Stimulated activated CD4-positive, alpha-beta T cell treated with anti-CD3 and anti-CD28 coated beads, Interleukin-4, amount 100 ng/mL, for 1 hour (primary cell): ENCODE results near the gene ELF2.
"Not testable (repeated sequence)": the region's sequence is repeated elsewhere in the genome, so short reads cannot be mapped to it uniquely, and the experiment has no call there.

Experiments used
- DNase-seq: peaks from one replicate; pipeline ENCODE4 v3.0.0-alpha.2; 2020

ELF2 gene

DNA sequence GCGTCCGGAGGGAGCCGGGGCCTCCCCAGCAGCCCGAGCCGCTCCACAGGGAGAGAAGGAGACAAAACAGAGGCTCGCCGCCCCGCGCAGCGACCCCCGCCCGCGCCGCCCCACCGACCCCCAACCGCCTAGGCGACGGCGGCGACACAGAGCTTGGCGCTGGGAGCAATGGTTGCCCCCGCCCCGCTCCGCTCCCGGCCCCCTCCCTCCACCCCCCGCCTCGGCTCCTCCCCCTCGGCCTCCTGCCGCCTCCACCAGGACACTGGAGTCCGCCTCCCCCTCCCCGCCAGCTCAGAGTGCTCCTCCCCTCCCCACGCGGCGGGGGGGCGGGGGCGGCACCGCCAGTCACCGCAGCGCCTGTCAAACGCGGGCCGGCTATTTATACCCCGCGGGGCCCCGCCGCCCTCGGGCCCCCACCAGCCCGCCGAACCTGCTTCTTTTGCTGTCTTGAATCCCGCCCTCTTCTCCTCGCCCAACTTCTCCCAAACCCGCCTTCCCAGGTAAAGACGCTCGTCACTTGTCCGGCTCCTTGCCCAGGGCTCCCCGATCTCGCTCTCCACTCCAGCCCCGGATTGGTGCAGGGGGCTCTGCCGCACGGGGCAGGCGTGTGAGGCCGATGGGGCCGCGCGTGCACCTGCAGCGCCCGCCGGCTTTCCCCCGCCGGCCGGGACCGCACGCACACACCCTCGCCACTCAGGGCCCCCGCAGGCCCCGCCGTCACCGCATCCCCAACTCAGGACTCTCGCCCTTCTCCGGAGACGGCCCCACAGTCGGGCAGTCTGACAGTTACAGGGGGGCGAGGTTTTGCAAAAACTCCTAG is at the start of gene ELF2:
TSS of gene ELF2 (minus strand) at position 170 of the 820 bp plus-strand sequence. CDS start 39,517 bp downstream, outside the sequence.
- peak; percentile 85 for DNase-seq

DNA sequence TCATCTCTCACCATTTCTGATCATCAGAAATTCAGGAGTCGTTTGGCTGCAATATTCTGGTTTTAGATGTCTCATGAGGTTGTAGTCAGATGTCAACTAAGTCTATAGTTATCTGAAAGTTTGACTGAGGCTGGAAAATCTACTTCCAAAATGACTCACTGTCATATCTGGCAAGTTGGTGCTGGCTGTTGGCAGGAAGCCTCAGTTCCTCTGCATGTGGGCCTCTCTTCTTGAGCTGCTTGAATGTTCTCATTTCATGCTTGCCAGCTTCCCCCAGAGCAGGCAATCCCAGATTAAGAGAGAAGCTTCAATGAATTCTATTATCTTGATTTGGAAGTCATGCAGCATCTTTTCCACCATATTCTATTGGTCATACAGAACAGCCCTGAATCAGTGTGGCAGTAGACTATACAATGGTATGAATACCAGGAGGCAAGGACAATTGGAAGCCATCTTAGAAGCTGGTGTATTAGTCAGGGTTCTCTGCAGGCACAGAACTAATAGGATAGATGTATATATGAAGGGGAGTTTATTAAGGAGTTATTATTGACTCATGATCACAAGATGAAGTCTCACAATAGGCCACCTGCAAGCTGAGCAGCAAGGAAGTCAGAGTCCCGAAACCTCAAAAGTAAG is 46.8 kb upstream of the ELF2 start:
- DNase-seq, result no peak

DNA sequence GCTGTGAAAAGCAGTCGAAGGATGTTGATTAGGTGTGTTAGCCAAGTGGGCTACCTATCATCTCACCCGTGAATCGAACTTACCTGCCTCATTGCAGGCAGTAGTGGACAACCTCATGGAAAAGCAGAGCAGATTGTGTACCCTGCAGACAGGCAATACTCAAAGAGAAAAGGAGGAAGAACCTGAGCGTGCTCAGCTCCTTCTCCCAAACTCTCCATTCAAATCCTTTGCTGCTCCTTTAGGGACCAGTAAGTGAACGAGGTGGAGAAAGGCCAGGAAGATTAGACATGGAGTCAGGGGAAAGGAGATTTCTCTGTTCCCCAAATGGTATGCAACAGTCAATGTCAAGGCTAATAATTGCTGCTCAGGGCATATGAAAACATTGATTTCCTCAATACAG is 45.2 kb upstream of the ELF2 start:
- DNase-seq, result no peak

DNA sequence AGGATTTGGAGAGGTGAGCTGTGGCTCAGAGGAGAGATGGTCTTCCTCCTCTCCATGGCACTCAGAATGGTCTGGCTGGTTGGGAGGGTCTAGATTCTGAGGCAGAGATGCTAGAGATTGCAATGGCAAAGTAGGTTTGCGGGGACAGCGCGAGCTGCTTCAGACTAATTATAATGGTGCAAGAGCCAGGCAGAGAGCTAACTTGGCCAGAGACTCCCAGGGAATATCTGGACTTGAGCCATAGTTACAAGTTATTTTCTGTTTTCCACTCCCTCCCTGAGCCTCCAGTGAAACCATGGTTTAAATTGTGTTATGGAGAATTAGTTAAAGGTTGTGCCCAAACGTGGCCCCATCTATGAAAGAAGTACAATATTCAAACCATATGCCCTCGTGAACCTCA is 44.7 kb upstream of the ELF2 start:
- no peak for DNase-seq

DNA sequence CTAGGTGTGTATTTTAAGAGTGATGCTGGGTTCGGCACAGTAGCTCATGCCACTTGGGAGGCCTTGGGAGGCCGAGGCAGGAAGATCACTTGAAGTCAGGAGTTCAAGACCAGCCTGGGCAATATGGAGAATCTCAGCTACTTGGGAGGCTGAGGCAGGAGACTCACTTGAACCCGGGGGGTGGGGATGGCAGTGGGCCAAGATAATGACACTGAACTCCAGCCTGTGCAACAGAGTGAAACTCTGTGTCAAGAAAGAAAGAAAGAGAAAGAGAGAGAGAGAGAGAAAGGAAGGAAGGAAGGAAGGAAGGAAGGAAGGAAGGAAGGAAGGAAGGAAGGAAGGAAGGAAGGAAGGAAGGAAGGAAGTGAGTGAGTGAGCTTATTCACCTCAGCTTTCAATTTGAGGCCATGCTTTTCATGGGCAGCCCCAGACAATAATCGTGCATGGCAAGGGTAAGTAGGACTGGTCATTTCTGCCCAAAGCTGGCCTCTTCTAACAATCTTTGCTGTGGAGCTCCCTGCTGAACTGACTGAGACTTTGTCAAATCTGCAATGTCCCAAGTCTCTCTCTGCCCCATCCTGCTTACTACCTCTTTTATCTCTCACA is 42.5 kb upstream of the ELF2 start:
- no peak for DNase-seq

DNA sequence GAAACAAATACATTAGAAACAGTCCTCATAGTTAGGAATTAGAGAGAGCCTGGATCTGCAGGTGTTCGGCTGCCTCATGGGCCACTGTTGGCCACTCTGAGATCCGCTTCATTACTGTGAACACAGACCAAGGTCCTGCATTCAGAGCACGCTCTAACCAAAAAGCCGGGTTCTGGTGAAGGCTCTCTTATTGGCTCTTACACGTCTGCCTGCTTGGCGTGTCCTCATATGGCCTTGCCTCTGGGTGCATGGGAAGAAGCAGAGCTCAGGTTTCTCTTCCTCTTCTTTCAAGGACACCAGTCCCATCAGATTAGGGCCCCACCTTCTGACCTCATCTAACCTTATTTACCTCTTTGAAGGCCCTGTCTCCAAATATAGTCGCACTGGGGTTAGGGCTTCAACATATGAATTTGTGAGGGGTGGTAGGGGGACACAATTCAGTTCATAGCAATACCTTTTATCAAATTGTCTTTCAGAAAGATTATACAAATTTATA is 37.1 kb upstream of the ELF2 start:
- no peak for DNase-seq

DNA sequence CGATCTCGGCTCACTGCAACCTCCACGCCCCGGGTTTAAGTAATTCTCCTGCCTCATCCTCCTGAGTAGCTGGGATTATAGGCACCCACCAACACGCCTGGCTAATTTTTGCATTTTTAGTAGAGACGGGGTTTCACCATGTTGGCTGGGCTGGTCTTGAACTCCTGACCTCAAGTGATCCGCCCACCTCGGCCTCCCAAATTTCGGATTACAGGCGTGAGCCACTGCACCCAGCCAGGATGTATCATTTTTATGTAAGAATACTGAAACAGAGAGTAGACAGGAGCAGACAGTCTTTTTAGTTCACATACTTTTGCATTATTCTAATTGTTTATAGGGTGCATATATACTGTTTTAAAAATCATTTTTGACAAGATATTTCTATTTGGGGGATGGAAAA is 36.6 kb upstream of the ELF2 start:
- DNase-seq, result not testable (repeated sequence)

DNA sequence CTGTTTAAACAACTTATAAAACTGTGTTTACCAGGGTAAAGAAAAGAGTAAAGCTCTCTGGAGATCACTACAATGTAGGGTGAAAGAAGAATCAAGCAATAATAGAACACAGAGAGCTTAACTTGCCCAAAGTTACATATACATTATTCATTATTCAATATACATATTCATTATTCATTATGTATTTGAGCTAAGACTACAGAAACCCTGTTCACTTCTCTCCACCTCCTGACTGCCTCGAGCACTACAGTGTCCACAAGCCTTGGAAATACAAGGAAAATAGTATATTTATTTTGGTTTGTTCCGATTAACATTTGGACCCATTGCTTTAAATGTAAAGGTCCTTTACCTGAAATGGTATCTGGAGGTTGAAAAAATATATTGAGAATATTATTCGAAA is 35.9 kb upstream of the ELF2 start:
- DNase-seq, result no peak

DNA sequence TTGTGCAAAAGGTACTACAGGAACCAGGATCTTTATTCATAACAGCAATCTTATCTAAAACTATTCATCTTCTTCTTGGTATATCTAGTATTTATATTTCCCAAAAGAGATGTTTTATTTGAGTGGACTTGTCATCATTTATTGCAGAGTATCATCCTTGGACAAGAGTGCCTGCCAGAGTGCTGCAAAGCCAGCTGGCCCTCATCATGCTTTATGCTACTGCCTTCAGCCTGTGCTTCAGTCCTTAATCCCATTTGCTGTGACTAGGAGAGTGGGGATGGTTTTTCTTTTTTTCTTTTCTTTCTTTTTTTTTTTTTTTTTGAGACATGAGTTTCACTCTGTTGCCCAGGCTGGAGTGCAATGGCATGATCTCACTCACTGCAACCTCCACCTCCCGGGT is 33.5 kb upstream of the ELF2 start:
- DNase-seq, result no peak

DNA sequence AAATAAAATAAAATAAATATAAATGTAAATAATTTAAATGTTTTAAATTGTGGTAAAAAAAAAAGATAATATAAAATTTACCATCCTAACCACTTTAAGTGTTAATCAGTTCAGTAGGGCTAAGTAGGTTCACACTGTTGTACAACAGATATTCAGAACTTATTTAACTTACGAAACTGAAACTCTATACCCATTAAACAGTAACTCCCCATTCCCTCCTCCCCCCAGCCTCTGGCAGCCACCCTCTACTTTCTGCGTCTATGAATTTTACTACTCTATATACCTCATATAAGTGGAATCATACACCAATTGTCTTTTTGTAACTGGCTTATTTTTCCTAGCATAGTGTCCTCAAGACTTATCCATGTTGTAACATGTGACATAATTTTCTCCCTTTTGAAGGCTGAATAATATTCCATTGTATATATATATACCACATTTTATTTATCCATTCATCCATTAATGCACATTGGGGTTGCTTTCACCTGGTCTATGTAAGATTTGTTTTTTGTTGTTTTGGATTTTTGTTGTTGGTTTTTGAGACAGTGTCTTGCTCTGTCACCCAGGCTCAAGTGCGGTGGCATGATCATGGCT is 32.5 kb upstream of the ELF2 start:
- DNase-seq, result no peak

DNA sequence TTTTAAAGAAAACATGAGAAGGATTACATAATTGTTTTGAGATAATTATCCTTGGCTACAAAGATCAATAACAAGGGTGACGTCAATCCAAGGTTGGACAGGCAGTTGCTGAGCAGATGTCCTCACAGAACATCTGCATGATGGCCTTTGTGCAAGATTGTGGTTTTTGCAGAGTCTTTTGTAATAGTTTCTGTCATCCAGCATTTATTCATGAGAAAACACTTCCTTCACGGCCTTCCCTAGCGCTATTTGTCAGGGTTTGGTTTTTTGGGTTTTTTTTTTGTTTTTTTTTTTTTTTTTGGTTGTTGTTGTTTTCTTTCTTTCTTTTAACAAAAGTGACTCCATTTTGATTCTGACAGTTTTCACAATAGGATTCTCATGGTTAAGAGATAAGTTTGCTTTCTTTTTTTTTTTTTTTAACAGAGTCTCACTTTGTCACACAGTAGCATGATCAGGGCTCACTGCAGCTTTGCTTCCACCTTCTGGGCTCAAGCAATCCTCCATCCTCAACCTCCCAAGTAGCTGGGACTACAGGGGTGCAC is 31.5 kb upstream of the ELF2 start:
- DNase-seq, result no peak

DNA sequence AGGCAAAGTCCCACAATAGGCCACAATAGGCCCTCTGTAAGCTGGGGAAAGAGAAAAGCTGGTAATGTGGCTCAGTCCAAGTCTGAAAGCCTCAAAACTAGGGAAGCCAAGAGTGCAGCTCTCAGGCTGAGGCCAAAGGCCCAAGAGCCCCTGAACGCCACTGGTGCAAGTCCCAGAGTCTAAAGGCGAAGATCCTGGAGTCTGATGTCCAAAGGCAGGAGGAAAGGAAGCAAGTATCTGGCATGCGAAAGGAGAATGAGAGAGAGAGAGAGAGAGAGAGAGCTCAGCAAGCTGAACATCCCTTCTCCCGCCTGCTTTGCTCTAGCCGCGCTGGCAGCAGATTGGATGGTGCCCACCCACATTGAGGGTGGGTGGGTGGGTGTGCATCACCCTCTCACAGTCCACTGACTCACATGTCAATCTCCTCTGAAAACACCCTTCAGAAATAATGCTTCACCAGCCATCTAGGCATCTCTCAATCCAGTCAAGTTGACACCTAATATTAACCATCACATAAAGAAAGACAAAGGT is 30.9 kb upstream of the ELF2 start:
- no peak for DNase-seq

DNA sequence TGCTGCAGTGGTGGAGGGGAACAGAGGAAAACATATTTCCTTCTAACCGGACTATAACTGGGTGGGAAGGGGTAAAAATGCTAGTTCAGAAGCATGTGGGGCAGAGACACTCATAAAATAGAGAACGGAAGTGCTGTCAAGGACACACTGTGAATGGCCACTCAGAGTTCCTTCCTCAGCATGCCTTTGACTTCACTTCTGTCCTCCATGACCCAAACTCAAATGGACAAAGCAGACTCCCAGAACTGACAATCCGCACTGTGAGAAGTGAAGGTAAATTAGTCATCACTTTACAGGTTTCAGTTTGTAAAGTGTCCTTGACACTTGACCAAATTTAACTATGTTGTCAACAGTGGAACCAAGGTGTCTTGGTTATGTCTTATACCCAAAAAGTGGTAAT is 30.2 kb upstream of the ELF2 start:
- no peak for DNase-seq

DNA sequence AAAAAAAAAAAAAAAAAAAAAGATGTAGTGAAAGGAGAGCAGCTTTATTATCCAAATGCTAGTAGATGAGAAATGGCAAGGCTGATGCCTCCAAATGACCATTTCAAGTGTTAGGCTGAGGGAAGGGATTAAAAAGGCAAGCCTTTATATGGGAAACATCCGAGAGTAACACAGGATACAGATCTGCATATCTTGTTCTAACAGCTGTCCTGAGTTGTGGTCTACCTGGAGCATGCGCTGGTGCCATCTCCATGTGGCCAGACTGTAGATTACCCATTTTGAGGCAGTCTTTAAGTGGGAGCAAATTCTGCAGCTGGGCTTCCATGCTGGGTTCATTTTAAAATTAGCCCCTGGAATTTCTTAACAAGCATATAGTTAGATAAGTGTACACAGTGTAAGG is 26.0 kb upstream of the ELF2 start:
- no peak for DNase-seq

DNA sequence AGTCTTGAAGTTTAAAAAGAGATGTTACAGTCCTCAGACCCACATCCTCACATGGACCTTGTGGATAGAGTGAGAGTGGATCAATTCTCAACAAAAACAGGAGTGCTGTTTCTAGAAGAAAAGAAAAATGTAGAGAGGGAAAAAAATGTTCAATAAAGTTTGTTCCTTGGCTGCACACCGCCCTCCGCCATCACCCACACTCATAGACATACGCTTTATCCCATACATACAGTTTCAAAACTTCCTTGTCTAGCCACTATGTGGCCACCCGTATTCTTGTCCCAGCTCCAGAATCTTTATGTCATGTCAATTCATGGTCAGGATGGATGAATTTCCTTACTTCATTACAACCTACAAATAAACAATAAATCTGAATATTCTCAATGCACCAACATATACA is 23.5 kb upstream of the ELF2 start:
- DNase-seq, result no peak

DNA sequence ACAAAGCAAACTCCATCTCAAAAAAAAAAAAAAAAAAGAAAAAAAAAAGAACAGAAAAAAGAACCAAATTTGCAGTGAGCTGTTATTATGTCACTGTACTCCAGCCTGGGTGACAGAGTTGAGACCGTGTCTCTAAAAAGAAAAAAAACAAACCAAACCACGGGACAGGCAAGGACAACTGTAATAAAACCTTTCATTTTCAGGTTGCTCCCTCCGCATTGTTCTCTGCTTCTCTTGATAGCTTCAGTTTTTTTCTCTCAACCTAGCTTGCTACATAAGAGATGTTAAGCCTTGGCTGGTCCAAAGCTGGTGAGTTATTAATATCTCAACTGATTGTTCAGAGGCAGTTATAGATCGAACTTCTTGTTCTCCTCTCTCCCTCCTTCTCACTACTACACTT is 23.1 kb upstream of the ELF2 start:
- DNase-seq, result no peak

DNA sequence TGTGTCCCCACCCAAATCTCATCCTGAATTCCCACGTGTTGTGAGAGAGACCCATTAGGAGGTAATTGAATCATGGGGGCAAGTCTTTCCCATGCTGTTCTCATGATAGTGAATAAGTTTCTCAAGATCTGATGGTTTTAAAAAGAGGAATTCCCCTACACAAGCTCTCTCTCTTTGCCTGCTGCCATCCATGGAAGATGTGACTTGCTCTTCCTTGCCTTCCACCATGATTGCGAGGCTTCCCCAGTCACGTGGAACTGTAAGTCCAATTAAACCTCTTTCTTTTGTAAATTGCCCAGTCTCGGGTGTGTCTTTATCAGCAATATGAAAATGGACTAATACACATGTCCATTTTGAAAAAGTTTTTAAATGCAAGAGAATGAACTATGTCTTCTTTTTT is 20.2 kb upstream of the ELF2 start:
- not testable (repeated sequence) for DNase-seq

DNA sequence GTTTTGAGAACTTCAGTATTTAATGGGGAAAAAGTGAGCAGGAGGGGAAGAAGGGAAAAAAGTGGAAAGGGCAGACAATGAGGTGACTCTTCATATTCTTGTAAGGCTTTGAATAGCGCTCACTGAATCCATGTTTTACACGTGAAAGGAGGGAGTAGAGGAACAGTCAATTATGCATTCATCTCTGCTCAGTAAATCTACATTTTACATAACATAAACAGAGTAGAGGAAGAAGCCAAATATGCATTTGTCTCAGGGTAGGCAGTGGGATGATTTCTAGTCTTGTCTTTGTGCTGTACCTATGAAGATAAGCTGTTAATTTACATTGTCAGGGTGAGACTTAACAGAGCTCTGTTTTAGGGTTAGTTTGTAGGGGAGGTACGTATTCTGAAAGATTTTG is 19.4 kb upstream of the ELF2 start:
- DNase-seq, result no peak

DNA sequence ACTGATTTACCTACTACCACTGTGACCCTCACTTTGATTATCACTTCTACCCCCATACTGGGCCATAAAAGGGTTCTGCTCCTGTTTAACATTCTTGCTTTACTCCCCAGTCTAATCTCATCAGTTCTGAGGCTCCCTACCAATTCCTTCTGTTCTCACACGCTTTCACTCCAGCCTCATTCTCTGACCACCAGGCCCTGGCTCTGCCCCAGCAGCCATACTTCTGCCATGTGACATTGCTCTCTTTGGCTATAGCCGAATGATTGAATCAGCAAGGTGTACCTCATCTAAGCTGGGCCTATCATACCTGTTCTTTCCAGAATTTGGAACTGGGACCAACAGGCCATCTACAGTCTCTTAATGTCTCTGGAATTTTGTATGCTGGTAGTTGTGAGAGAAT is 14.4 kb upstream of the ELF2 start:
- no peak for DNase-seq

DNA sequence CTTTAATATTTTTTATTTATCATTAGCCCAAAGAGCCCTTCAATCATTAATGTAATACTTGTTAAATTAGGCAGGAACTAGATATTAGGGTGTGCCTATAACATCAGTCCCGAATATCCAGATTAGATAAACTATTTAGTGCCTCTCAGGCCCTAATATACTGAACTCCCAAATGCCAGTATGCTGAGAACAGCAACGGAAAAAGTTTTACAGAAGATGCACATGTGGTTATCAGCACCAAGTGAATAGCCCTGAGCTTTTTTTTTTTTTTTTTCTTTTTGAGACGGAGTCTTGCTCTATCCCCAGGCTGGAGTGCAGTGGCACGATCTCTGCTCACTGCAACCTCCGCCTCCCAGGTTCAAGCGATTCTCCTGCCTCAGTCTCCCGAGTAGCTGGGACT is 13.0 kb upstream of the ELF2 start:
- no peak for DNase-seq

DNA sequence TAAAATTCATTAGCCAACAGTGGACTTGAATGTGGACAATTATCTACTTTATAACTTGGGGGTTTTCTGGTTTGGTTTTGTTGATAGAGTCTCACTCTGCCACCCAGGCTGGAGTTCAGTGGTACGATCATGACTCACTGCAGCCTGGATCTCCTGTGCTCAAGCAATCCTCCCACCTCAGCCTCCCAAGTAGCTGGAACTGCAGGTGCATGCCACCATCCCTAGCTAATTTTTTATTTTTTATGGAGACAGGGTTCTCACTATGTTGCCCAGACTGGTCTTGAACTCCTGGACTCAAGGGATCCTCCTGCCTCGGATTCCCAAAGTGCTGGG is 12.4 kb upstream of the ELF2 start:
- DNase-seq, result no peak

DNA sequence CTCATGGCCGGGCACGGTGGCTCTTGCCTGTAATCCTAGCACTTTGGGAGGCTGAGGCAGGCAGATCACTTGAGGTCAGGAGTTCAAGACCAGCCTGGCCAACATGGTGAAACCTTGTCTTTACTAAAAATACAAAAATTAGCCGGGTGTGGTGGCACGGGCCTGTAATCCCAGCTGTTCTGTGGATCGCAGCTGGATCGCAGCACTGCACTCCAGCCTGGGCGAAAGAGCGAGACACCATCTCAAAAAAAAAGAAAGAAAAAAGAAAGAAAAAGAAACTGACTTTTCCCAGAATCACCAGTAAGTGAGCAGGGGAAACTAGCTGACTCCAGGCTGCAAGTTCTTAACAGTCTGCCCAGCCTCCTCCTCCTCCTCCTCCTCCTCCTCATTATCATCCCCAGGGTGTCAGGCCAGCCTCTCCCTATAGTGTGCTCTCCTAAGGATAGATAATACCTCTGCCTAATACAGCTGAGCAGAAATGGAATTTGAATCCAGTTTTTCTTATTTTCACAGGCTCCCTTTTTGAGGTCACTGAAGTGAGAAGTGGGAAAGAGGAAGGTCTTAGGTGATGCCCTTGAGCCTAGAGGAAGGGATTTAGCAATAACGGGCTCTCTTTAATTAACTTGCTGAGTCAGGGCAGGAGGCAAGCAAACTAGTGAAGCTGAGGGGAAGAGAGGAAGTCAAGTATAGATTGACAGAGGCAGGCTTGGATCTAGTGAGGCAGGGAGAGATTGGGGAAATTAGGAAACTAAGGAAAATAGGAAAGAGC is 11.8 kb upstream of the ELF2 start:
- DNase-seq, result no peak

DNA sequence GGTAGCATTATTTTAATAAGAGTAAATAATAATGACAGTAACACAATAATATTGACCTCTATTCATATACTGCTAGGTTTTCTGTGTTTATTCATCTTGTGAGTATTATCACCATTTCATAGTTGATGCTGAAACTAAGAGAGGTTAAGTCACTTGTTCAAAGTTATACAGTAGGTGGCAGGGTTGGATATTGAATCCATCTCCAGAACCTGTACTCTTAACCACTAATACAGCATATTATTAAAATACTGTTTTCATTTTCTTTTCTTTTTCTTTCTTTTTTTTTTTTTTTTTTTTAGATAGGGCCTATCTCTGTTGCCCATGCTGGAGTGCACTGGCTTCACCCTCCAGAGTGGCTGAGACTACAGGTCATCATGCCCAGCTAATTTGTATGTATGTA is 7.1 kb upstream of the ELF2 start:
- DNase-seq, result no peak
